ENCODE results near the gene AUP1.

DNA sequence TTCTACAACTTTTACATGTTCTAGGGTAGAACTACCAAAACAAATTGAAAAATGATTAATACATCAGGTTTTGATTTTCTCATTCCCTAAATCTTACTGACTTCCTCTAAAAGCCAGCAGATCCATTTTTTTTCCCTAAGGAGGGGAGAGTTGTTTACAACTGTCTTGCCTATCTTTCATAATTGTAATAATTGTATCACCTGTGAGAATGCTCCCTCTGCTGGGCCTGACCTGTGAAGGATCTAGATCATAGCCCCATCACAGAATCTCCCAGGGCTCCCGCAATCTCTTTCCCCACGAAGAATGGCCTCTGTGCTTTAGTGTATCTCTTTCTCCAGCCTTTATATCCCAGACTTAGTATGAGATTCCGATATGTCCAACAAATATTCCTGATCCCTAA is 15.1 kb upstream of the AUP1 start:
- TF ChIP-seq, protein P1, sequence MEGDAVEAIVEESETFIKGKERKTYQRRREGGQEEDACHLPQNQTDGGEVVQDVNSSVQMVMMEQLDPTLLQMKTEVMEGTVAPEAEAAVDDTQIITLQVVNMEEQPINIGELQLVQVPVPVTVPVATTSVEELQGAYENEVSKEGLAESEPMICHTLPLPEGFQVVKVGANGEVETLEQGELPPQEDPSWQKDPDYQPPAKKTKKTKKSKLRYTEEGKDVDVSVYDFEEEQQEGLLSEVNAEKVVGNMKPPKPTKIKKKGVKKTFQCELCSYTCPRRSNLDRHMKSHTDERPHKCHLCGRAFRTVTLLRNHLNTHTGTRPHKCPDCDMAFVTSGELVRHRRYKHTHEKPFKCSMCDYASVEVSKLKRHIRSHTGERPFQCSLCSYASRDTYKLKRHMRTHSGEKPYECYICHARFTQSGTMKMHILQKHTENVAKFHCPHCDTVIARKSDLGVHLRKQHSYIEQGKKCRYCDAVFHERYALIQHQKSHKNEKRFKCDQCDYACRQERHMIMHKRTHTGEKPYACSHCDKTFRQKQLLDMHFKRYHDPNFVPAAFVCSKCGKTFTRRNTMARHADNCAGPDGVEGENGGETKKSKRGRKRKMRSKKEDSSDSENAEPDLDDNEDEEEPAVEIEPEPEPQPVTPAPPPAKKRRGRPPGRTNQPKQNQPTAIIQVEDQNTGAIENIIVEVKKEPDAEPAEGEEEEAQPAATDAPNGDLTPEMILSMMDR (IDR thresholded peaks at IDR 0.05) = peak in 1 of 12 donors; percentile 13
- no peak for TF ChIP-seq POLR2A (IDR thresholded peaks at IDR 0.05)

Data from heart left ventricle (tissue), 13 donors.